Fibroblast of skin of back (primary cell): ENCODE results near the gene IGFBP4.

Source experiments
- DNase-seq: peaks from one replicate; pipeline ENCODE4 v3.0.0-alpha.2; 2013

IGFBP4 gene

DNA sequence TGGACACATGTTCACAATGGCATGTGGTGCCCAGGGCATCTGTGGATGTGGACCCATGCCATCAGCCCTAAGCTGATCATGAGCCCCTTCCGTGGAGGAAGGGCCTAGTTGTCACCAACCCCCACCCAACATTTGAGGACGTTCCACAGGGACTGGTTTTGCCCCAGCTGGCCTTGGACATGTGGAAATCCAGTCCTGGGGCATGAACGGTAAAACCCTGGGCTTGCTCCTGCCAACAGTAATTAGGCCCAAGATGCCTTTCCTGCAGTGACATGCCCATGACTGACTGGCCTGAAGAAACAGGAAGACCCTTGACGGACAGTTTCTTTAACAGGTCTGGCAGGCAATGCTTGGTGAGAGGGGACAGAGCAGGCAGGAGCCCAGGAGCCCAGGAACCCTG, 50.4 kb downstream of the IGFBP4 start:
- no peak for DNase-seq

DNA sequence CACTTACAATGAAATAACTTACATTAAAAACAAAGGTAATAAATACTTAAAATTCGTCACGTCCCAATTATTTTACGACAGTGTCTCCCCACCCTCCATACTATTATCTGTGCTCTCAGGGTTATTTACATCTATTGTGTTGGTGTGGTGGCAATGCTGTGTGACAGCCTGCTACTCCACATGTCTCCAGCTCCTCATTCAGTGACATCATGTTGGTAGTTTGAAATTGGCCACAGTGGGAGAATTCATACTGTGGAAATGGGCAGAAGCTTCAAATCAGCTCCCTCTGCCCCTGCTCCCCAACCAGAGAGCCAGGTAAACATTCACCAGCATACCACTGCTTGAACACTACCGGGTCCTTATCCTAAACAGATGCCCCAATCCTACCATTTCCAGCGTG, 51.9 kb downstream of the IGFBP4 start:
- DNase-seq: no peak

DNA sequence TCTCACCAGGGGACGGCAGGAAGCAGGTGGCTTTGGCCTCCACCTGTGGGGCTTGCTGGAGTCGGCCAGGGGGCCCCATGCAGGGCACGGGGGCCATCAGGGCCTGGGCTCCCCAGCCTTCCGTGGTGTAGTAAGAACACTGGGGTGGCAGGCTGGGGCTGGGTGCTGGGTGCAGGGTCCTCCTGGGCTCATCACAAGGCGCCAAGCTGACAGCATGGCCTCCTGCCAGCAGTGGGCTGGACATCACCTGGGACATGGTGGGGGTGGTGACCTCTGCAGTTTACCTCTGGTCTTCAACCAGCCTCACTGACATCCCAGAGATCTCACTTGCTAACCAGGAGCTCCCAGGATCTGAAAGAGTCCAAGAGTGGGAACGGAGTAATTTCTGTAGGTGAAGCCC, 52.9 kb downstream of the IGFBP4 start:
- DNase-seq: no peak

DNA sequence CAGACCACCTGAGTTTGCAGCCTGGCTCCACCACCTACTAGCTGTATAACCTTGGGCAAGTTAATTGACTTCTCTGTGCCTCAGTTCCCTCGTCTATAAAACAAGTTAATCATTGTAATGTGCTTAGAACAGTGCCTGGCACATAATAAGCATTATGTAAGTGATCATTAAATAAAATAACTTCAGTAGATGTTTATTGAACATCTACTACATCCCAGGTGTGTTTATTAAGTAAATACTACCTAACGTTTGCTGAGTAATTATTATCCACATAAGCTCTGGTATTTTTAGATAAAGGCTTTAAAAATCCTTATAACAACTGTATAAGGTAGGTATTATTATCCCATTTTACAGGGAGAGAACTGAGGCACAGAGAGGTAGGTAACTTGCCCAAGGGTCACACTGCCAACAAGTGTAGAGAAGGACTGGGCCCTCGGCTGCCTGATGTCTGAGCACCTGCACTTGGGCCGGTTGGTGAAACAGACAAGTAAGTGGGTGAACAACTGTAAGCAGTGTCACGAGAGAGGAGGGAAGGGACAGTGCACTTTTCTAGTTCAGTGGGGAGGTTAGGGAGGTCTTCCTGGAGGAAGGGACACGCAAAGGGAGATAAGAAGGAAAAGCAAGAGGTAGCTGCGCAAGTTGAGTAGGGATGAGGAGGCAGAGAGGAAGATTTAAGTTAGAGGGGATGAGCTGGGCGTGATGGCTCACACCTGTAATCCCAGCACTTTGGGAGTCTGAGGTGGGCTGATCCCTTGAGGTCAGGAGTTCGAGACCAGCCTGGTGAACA, 53.6 kb downstream of the IGFBP4 start:
- no peak for DNase-seq

DNA sequence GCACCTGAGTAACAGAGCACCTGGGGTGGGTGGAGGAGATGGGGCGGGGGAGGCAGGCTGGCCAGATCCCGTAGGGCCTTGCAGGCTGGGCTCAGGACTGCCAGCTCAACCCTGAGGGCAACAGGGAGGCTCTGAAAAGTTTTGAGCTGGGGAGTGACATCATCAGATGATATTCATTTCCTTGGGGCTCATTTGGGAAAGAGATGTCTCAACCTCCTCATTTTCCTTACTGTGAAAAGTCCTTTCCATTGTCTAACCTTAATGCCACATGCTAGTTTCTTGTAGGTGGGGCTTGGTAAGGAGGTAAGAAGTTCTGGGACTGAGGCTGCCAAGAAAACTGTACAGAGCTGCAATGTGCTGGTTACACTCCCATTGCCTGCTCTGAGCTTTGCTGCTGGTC, 54.4 kb downstream of the IGFBP4 start:
- peak; percentile 31 for DNase-seq

DNA sequence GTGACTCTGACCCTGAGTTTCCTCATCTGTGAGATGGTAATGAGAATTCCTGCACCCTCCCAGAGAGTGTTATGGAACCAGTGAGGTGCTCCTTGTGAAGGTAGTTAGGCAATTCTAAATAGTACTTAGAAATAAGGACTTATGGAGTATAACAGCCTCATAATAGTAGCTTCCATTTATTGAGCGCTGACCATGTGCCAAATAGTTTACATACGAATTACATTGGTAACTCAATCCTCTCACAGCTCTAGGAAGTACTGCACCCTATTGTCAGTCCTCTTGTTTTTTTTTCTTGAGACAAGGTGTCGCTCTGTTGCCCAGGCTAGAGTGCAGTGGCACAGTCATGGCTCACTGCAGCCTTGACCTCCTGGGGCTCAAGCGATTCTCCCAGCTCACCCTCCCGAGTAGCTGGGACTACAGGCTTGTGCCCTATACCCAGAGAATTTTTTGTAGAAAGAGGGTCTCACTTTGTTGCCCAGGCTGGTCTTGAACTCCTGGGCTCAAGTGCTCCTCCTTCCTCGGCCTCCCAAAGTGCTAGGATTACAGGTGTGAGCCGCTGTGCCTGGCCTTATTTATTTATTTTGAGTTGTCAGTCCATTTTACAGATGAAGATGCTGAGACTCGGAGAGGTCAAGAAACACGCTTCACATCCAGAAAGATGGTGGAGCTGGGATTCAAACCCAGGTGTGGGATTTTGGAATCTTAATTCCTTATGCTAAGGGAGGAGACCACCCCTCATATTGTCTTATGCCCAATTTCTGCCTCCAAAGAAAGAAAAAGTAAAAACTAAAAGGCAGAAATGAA, 55.2 kb downstream of the IGFBP4 start:
- no peak for DNase-seq

DNA sequence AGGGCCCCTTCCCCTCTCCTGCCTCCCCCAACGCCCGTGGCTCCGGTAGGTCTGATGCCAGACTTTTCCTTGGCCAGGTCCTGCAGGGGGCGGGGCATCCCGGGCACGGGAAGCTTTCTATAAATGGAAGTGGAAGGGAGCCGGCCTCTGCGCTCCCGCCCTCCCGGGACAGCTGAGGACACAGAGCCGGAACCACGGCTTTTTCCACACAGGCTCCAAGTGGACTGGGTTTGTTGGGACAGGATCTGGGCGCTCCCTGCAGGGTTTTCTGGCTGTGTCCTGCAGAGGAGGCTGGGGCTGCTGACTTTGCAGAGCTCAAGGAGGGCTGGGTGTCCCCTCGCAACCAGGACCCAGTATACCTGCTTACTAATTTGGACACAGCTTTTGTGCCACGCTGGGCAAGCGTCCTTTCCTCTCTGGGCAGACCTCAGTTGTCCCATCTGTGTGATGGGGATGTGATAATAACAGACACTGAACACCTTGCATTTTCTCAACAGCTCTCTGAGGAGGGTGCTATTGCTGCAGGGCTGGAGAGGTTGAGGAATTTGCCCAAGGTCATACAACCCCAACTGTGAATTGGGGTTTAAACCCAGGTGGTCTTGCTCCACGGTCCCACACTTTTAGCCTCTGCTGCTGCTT, 56.4 kb downstream of the IGFBP4 start:
- DNase-seq: peak; percentile 66

DNA sequence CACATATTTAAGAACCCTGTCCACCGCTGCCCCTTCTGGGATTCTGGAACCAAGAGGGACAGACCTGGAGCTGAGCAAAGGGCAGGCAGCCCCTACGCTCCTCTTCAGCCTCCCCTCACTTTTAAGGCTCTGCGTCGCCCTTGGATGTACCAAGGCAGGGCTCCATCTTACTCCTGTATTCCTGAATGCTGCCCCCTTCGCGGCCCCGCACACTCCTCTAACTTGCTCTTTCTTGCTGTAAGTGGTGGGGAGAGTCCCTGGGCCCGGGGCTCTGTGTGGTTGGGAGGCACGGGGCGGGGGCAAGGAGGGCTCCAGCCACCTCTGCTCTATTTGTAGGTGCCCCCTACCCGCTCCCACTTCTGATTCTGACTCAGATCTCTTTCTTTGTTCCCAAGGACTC, 56.9 kb downstream of the IGFBP4 start:
- no peak for DNase-seq

DNA sequence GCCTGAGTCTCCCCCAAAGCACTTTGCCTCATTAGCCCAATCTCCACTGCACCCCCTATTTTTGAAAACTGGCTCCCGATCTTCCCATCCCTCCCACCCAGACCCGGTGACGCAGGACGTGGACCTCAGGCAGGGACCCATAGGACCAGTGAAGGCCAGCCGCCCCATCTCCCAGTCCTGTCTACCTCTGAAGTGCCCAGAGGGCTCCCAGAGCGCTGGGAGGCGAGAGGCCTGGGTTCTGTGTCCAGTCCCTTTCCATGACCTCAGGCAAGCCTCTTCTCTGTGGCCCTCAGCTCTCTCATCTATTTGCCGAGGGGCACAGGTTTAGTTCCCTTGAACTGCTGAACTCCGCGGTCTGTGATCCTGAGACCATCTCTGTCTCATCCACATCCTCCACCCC, 57.5 kb downstream of the IGFBP4 start:
- no peak for DNase-seq

DNA sequence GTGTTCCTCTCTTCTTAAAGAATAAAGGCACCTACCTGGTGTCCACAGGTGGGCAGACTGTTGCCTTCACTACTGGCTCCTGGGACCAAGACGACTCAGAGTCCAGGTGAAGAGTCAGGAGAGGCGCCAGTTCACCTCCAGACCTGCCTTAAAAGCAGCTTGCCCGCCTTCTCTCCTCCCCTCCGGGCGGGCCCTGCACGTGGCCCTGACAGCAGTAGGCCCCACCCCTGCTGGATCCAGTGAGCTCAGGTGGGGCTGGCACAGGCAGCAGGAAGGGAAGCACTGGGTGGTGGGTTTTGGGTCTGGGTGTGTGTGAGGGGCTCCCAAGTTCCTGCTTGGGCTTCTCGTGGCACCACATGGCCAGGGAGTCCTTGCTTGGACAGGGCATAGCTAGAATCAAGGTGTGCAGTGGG, 58.3 kb downstream of the IGFBP4 start, which contains the start of gene TNS4:
Gene TNS4 (minus strand): TSS at position 125 of the 413 bp plus-strand sequence. CDS start 5,198 bp downstream, outside the sequence.
- DNase-seq: no peak

DNA sequence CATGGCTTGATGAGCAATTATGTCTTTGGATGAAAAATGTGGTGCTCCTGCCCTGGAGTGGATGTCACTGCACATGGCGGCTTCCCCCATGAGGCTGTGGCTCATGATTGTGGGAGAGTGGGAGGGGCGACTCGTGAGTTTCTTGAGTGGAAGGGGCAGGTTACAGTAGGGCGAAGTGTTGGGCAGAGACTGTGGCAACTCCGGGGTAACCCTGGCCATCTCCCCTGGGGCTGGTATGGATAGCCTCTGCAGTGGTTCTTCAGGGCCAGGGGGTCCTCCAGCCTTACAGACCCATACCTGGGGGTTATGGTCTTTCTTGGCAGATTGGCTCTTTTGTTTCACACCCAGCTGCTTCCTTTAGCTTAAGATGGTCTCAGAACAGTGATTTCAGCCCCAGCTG, 59.5 kb downstream of the IGFBP4 start:
- no peak for DNase-seq

DNA sequence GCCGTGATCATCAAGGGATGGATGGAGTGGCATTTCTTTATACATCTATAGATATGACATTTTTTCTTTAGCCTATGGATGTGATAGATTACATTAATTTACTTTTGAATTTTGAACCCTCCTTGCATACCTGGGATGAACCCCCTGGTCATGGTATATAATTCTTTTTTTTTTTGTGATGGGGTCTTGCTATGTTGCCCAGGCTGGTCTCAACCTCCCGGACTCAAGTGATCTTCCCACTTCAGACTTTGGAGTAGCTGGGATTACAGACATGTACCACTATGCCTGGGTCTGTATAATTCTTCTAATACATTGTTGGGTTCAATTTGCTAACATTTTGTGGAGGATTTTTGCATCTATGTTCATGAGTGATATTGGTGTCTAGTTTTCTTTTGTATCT, 59.9 kb downstream of the IGFBP4 start:
- no peak for DNase-seq

DNA sequence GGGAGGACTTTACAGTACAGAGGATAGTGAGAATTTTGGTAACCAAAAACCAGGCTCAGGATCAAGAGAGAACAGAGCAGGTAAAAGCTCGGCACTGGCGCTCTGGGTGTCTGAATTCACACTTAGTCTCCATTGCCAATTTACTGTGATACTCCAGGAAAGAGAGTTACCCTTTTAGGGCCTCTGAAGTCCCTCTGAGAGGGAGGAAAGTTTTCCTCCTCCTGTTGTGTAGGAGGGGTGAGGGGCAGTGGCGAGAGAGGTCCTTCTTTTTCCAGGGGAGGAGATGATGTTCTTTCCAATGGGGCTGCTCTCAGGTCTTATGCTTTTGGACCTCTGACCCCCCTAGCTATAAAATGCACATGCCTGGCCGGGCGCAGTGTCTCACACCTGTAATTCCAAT, 63.5 kb downstream of the IGFBP4 start:
- DNase-seq: no peak
